ENCODE measurements around the gene CD109.

DNA sequence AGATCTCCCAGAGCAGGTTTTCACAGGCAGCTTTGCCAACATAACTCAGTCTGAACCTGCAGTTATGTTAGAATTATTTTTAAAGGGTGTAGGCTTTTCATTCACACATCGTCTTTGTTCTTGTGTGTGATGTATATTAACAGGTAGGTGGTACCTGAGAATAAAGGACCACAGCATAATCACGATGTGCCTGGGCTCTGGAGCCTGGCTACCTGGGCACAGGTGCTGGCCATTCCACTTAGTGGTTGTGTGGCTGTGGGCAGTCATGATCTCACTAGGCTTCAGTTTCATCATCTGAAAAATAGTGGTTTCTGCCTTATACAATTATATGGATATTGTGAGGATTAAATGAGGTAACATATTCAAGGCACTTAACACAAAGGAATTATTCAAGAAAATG, 6.4 kb downstream of the CD109 start:
- TF ChIP-seq, protein P1, sequence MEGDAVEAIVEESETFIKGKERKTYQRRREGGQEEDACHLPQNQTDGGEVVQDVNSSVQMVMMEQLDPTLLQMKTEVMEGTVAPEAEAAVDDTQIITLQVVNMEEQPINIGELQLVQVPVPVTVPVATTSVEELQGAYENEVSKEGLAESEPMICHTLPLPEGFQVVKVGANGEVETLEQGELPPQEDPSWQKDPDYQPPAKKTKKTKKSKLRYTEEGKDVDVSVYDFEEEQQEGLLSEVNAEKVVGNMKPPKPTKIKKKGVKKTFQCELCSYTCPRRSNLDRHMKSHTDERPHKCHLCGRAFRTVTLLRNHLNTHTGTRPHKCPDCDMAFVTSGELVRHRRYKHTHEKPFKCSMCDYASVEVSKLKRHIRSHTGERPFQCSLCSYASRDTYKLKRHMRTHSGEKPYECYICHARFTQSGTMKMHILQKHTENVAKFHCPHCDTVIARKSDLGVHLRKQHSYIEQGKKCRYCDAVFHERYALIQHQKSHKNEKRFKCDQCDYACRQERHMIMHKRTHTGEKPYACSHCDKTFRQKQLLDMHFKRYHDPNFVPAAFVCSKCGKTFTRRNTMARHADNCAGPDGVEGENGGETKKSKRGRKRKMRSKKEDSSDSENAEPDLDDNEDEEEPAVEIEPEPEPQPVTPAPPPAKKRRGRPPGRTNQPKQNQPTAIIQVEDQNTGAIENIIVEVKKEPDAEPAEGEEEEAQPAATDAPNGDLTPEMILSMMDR (conservative IDR thresholded peaks at IDR 0.05; ENCODE audit: low read depth, low read length), result no peak
- TF ChIP-seq EZH2 (IDR thresholded peaks at IDR 0.05; ENCODE audit: borderline replicate concordance, low read depth, low read length, poor library complexity, severe bottlenecking), result no peak

Measured in A673 (cell line).